HUES48 (cell line): ENCODE measurements around the gene CACNA1C.

Experiments used
- H3K27ac ChIP-seq: one replicate; pipeline ENCODE4 v1.7.0; 2013; ENCODE audit warnings: low read depth, low read length, inconsistent platforms
- H3K27me3 ChIP-seq: 2 replicates; pipeline ENCODE4 v1.6.1; 2013; ENCODE audit warnings: mild to moderate bottlenecking, low read length; ENCODE audit not compliant: control insufficient read depth, insufficient read depth
- H3K36me3 ChIP-seq: 2 replicates; pipeline ENCODE4 v1.6.1; 2013; ENCODE audit warnings: low read length; ENCODE audit not compliant: control insufficient read depth, insufficient read depth
- H3K4me1 ChIP-seq: 2 replicates; pipeline ENCODE4 v1.6.1; 2013; ENCODE audit warnings: mild to moderate bottlenecking, low read length; ENCODE audit not compliant: control insufficient read depth, insufficient read depth
- H3K4me3 ChIP-seq: 2 replicates; pipeline ENCODE4 v1.5.1; 2013; ENCODE audit warnings: mild to moderate bottlenecking, low read depth, low read length
- H3K9ac ChIP-seq: 2 replicates; pipeline ENCODE4 v1.6.1; 2013; ENCODE audit warnings: mild to moderate bottlenecking, low read depth, low read length, moderate library complexity
- H3K9me3 ChIP-seq: 2 replicates; pipeline ENCODE4 v1.6.1; 2013; ENCODE audit warnings: low read length; ENCODE audit not compliant: control insufficient read depth, insufficient read depth

CACNA1C gene

DNA sequence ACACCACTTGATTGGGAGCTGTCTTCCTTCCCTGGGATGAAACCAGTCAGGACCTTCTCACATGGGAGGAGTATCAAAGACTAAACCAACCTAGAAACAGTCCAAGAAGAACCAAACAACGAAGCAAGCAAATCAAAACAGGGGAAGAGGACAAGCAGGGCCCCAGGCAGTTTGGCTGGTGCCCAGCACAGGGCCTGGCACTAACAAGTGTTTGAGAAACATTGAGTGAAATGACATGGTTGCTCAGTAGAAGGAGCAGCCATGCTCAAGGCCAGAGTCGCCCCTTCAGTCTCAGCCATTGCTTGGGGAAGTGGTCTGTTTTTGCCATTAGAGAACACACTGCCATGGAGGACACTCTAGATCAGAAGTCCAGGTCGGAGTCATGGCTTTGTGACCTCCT, 323.1 kb downstream of the CACNA1C start:
- H3K4me3 ChIP-seq = no peak overlapping the region
- no peak overlapping the region for H3K27ac ChIP-seq
- H3K4me1 ChIP-seq = peaks cover 10% of the 10 kb centered on the region; the same call in 1 of the 2 replicates
- H3K9me3 ChIP-seq = no peaks in the 10 kb centered on the region
- no peaks in the 10 kb centered on the region for H3K27me3 ChIP-seq
- no peaks in the 10 kb centered on the region for H3K36me3 ChIP-seq
- no peak overlapping the region for H3K9ac ChIP-seq

DNA sequence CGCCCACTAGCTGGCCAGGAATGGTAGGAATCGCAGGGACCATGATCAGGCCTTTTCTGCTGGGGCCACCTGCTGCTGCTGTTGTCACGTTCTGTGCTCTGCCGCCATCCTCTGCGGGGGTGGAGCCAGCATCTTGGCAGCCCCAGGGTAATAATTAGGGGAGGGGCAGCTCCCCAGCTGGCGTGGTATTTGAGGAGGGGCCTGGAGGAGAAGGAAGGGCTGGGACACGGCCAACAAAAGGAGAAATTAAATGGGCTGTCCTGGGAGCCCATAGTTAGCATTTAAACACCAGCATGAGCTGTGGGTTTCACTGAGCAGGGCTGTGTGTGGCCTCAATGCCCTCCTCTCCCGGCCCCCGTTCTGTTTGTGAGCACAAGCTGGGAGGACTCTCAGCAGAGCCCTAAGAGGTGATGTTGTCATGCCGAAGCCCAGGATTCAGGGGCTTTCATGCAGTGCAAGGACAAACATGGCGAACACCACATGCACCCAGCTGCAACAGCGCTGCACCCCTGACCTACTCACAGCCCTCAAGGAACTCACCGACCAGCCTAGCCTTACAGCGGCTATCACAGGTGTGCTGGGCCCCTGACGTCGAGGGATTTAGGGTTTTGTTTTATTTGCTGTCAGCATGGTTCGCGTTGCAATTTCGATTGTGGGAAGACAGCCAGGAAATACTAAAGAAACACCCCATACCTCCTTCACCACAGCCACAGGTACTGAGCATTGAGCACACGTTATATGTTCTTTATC, 324.3 kb downstream of the CACNA1C start:
- Histone ChIP-seq H3K9me3 (no peaks in the 10 kb centered on the region), H3K27ac (no peak overlapping the region), H3K4me1 (peaks cover 10% of the 10 kb centered on the region; the same call in 1 of the 2 replicates), H3K4me3 (no peak overlapping the region), H3K9ac (no peak overlapping the region), H3K27me3 (no peaks in the 10 kb centered on the region), H3K36me3 (no peaks in the 10 kb centered on the region)

DNA sequence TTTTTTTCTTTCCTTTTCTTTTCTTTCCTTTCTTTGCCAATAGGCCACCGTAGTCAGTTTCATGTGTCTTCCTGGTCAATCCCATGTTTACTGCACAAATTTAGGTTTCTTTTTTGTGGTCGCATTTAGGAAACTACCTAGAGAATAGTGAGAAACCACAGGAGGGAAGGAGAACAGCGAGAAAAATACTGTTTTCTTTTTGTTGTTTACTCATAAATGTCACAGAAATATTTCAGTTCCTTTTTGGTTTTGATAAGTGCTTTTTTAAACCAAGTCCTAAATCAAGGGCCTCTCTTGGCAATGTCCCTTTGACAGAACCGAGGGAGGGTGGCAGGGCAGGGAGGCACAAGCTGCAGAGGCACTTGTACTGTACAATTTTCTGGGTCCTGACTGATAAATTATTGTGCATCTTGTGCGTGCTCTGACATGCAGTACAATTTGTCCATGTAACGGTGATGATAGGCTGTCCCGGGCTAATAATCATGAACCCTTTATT, 326.1 kb downstream of the CACNA1C start:
- no peaks in the 10 kb centered on the region for H3K36me3 ChIP-seq
- no peak overlapping the region for H3K9ac ChIP-seq
- H3K27ac ChIP-seq = no peak overlapping the region
- no peak overlapping the region for H3K4me3 ChIP-seq
- peaks cover 10% of the 10 kb centered on the region; the same call in 1 of the 2 replicates for H3K4me1 ChIP-seq
- H3K27me3 ChIP-seq = no peaks in the 10 kb centered on the region
- no peaks in the 10 kb centered on the region for H3K9me3 ChIP-seq

DNA sequence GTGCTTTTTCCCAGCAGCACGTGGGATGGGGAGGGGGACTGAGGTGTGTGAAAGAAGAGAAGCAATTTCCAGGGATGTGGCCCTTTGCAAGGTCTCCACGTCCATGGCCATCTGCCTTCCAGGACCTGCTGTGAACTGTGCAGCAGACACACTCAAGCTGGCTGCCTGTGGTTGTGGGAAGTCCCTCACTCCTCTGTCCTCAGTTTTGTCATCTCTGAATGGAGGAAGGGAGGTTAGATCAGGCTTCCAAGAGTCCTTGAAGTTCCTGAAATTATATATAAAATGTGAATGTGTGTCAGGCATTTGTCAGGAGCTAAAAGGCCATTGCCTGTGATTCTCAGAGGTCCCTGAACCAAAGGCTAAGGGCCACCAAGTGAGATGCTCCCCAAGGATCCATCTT, 328.2 kb downstream of the CACNA1C start:
- no peak overlapping the region for H3K27ac ChIP-seq
- no peak overlapping the region for H3K4me3 ChIP-seq
- H3K4me1 ChIP-seq = peaks cover 10% of the 10 kb centered on the region; the same call in 1 of the 2 replicates
- H3K36me3 ChIP-seq = no peaks in the 10 kb centered on the region
- H3K9me3 ChIP-seq = no peaks in the 10 kb centered on the region
- H3K9ac ChIP-seq = no peak overlapping the region
- no peaks in the 10 kb centered on the region for H3K27me3 ChIP-seq

DNA sequence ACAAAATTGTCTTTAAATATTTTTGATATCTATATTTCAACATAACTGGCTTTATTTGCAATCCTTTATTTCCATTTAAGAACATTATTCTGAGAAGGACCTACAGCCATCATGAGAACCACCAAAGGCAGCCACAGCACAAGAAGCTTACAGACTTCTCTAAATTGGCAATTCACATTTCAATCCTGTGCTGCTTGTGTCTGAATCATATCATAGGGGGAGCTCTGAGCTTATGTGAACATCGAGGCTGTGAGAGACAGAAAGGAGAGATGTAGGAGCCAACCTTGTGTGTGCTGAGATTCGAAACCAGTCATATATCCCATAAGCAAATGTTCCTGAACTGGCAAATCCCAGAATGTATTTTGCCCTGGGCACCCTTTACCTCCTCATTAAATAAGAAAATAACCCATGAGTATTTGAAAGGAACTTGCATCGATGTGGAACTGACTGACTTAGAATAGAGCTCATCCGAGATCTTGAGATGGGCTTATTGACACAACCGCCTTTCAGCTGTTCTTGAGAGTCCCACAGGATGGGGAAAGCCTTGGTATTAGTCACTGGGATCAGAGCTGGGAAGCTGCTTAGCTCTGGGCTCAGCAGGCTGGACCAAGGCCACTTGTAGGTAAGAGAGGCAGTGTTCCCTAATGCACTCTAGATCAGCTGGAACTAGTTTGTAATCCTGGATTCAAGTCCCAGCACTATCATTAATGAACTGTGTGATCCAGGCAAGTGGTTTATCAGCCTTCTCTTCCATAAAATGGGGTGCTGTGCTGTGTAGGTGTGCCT, 329.8 kb downstream of the CACNA1C start:
- Histone ChIP-seq H3K27ac (no peak overlapping the region), H3K36me3 (no peaks in the 10 kb centered on the region)

DNA sequence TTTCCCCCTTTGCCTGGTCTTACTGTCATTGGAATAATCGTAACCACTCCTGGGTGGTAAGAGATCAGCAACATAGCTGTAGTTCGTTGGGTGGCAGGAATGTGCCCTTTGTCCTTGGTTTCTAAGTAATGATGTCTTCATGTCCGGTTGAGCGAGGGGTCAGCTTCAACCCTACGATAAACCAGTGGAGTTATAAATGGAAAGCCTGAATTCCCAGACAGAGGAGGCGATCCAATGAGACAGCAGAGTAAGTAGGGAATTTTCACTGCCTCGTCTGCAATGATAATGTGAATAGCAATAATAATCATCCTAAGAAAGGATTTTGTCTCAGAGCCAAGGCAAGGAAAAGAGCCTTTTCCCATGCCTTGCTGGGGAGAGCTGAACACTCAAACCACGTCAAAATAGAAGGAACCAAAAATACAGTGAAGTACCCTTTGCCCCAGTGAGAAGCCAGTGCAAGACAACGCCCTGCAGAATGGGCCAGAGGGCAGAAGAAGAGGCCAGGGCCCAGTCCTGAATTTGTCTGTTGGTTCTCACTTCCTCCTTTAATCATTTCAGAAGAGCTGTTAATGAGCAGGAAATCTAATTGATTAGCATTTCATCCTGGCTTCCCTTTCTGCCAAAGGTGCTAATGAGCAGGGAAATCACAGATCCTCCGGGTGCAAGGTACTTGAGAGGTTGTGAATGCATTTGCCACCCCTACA, 330.7 kb downstream of the CACNA1C start:
- Histone ChIP-seq H3K27me3 (no peaks in the 10 kb centered on the region), H3K4me3 (no peak overlapping the region), H3K36me3 (no peaks in the 10 kb centered on the region), H3K9me3 (no peaks in the 10 kb centered on the region), H3K27ac (no peak overlapping the region), H3K4me1 (no peaks in the 10 kb centered on the region), H3K9ac (no peak overlapping the region)

More for the DNA sequence above, 329.8 kb downstream of the CACNA1C start:
- no peaks in the 10 kb centered on the region for H3K9me3 ChIP-seq
- H3K27me3 ChIP-seq = no peaks in the 10 kb centered on the region
- H3K9ac ChIP-seq = no peak overlapping the region
- no peaks in the 10 kb centered on the region for H3K4me1 ChIP-seq
- H3K4me3 ChIP-seq = no peak overlapping the region

DNA sequence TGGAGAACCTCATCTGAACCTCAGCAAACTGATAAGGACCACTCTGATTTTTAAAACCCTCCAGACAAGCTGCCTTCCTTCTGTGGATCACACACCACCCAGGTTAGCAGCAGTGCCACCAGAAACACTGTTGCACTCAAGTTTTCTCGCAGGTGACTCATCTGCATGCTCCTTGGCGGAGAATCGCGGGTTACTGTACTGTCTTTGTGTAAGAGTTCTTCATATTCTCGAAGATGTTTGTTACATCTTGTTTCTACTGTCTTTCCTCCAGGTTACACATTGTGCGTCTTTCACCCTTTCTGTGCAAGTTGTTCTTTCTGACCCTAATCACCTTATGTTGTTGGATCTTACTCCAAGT, 331.2 kb downstream of the CACNA1C start:
- H3K4me1 ChIP-seq = no peaks in the 10 kb centered on the region
- H3K9me3 ChIP-seq = no peaks in the 10 kb centered on the region
- H3K36me3 ChIP-seq = no peaks in the 10 kb centered on the region
- no peak overlapping the region for H3K27ac ChIP-seq
- no peak overlapping the region for H3K9ac ChIP-seq
- no peak overlapping the region for H3K4me3 ChIP-seq
- no peaks in the 10 kb centered on the region for H3K27me3 ChIP-seq

DNA sequence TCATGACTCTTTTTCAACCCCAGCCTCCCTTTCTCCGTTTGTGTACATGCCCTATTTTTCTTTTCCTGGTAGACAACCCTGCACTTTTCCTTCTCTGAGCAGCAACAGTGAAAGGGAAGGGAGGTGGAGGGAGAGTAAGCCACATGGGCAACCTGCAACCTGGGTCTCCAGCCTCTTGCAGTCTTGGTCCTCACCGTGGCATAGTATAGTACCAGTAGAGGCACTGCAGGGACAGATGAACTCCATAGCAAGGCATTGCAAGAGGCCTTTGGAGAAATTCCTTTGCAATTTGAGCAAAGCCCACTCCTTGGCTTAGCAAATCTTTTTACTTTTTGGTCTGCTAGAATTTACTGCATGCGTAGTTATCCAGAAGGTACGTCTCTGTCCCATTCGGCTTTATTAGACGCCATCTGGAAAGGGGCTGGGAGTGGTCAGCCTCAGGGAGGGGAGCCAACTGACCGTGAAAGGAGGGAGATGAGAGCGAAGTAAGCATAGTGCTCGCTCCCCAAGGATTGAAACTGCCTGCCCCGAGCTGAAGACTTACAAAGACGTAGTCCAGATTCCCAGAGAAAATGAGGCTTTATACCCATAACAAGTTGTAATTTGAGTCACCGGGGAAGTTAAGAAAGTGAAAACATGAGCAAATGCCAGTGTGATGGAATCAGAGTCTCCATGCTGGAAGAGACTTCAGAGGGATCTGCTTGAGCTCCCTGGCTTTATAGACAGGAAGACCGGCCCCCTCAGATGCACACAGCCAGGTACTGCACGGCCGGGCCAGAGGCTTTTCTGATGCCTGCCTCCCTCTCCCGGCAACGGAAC, 332.0 kb downstream of the CACNA1C start:
- no peaks in the 10 kb centered on the region for H3K9me3 ChIP-seq
- H3K27me3 ChIP-seq = no peaks in the 10 kb centered on the region
- H3K36me3 ChIP-seq = no peaks in the 10 kb centered on the region
- H3K27ac ChIP-seq = no peak overlapping the region
- no peak overlapping the region for H3K4me3 ChIP-seq
- no peaks in the 10 kb centered on the region for H3K4me1 ChIP-seq
- H3K9ac ChIP-seq = no peak overlapping the region

DNA sequence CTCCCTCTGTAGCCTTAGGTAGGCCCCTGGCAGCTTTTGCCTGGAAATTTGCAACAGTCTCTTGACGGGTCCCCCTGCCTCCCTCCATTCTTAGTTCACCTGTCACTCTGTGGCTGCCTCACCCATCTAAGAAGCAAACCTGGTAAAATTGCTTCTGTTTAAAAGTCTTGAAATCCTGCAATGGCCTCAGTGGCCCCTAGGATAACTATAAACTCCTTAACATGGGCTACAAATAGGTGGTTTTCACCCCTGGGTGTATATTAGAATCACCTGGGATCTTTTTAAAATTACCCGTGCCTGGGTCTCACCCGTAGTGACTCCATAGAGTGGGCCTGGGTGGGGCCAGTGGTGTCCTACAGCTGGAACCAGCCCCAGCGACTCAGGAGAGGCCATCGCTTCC, 332.7 kb downstream of the CACNA1C start:
- no peaks in the 10 kb centered on the region for H3K9me3 ChIP-seq
- H3K9ac ChIP-seq = no peak overlapping the region
- H3K36me3 ChIP-seq = no peaks in the 10 kb centered on the region
- no peak overlapping the region for H3K4me3 ChIP-seq
- H3K27me3 ChIP-seq = no peaks in the 10 kb centered on the region
- no peaks in the 10 kb centered on the region for H3K4me1 ChIP-seq
- H3K27ac ChIP-seq = no peak overlapping the region

DNA sequence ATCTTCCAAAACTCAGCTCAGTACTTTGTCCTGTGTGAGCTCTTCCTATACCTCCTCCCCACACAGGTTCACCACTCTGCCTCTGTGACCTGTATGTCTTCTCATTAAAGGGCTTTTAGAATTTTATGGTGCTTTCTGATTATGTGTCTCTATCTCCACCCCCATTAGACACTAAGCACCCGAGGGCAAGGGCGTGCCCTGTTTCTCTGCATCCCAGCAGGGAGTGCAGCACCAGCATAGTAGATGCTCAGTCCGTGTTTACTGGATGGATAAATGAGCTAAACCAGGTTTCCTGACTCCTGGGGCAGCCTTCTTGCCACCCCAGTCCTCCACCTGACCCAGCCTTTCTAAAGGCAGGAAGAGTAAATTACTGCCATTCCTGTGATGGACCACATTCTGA, 333.8 kb downstream of the CACNA1C start:
- Histone ChIP-seq H3K4me1 (no peaks in the 10 kb centered on the region), H3K9ac (no peak overlapping the region), H3K9me3 (no peaks in the 10 kb centered on the region), H3K27ac (no peak overlapping the region), H3K36me3 (no peaks in the 10 kb centered on the region), H3K4me3 (no peak overlapping the region), H3K27me3 (no peaks in the 10 kb centered on the region)
